GM18873 (cell line): Measurements from ENCODE around the gene PTPN4.

Experiments
- ATAC-seq: cut with Tn5 transposase; IDR thresholded peaks from one replicate; pipeline ENCODE4 v1.9.1; 2021; ENCODE audit warnings: mild to moderate bottlenecking, moderate library complexity, moderate number of reproducible peaks; ENCODE audit not compliant: unreplicated experiment, low FRiP score

Gene PTPN4

DNA sequence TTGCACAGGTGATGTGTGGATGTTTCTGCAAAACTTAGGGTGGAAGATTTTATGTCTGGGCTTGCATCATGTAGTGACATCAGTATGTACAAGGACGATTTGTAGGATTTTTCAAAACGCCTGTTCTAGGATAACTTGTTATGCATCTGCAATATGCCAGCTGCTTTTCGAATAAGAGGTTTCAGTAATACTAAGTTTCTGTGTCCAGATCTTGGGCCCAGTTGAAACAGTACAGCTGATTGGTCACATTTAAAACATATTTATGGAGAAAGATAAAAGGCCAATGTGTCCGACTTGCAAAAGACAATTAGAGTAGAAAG is 1.2 kb downstream of the PTPN4 start:
- no peak for ATAC-seq

DNA sequence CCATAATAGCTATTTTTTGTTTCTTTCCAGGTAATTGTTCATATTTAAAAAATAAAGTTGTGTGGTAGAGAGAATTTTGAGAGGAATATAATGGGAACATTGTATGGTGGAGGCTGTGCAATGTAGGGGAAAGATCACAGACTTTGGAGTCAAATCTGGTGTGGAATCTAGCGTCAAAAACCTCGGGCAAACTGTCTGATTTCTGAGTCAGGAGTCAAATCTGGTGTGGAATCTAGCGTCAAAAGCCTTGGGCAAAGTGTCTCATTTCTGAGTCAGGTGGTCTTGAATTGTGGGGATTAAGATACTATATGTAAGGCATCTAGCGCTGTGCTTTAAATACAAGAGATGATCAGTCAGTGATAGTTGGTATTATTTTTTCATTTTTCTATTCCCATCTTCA is 5.1 kb downstream of the PTPN4 start:
- ATAC-seq, result no peak

DNA sequence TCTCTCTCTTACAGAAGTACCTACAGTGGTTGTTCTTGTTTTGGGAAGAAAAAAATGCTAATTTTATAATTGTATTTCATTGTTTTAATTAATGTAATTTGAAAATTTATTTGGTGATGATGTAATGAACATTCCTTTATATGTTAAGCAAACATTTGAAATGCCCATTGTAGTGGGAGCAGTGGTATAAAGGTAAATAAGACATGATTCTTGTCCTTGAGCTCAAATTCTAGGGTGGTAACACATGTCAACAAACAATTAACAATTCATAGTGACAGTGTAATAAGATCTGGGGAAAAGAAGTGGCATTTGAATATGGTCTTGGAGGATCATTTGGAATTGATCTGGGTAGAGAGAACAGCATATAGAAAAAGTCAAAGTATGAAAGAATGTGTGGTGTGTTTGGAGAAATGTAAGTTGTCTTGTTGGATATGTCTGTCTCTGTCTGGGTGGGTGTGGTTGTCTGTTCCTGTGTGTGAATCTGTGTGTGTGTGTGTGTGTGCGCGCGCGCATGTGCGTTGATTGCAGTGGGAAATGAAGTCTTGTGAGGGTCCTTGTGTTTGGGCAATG is 5.8 kb downstream of the PTPN4 start:
- ATAC-seq, result no peak

DNA sequence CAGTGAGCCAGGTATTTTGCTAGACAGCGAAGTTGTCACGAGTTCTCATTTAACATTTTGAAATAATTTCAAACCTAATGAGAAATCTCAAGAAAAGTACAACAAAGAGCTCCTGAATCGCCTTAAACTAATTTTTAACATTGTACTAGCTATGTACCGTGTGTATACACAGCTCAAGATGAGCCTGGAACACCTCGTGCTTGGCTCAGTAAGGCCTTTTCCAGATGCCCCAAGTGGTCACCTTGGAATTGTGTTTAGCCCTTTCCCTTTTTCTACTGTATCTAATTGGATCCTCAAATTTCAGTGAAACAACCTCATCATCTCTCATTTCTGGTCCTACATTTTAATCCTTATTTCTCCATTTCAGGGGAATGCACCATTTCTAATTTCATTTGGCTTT is 7.2 kb downstream of the PTPN4 start:
- ATAC-seq, result no peak

DNA sequence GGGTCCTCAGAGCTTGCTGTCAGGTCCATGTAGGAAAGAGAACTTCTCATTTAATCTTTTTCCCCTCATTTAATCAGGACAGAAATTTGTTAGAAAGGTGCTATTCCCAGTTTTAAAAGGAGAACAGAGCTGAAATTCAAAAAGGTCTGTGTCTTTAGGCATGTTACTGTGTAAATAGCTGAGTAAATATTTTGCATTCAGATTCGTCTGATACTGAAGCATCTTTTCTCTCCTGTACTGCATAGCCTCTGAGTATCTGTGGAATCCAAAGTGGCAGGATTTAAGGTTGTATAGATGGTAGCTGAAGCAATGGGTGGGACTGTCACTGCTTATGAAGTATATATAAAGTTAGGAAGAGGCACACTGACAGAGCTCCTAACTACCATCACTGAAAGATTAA is 9.0 kb downstream of the PTPN4 start:
- no peak for ATAC-seq

DNA sequence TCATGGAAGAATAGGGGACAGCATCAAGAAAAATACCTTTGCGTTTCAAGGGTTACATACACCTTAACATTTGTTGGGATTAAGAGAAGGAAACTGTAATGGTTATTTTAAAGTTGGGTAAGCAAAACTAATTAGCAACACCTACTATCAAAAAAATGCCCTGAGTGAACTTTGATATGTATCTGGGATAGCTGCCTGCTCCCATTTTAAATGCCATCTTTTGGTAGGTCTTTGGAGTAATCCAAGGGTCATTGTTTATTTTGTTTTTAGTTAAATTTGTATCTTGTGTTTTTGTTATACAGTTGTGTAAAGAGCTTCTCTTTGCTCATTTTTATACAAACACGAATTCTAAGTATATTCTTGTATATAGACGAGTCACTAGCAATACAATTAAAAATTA is 9.9 kb downstream of the PTPN4 start:
- no peak for ATAC-seq

DNA sequence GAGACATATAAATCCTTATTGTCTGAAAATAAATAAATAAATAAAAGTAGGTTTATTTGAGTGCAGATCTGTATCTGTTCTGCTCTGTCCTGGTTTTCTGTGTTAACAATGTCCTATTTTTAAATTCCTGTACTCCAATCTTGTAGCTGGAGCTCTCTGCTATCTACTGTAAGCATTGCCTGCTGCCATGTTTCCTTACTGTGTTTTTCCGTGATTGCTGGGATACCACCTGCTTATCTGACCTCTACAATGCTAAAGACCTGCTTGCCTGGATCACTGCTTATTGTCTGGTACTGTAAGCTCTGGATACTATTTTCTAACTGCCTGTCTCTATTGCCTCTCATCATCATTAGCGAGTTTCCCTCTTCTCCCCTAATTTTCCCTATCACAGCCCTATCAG is 11.6 kb downstream of the PTPN4 start:
- ATAC-seq, result no peak

DNA sequence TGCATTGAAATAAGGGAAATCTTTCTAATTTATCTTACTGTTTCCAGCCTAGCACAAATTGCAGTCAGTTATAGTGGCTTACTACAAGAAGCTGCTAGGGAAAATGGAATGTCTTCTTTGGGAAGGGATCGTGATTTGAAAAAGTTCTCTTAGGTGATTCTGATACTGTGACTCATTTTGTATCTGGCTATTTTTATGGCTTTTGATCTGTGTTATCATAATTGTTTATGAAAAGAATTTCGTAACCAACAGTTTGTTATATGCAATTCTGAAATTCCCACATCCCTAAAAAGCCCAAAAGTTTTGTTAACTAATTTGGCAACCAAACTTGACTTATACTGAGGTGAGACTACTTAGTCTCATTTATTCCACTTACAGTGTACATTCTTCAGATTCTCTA is 12.4 kb downstream of the PTPN4 start:
- ATAC-seq, result no peak

DNA sequence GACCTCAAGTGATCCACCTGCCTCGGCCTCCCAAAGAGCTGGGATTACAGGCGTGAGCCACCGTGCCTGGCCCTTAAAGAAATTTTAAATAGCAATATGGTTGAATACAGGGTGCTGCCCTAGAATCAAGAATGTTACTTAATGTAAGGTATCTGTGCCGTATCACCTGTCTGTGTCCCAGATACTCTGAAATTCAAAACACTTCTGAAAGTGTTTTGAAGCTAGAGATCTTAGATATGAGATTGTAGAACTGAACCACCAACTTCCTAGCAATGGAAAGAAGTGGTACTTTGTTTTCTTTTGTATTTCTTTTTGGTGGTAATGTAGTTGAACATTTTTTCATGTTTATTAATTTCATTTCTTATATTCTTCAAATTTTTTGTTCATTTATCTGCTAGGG is 13.0 kb downstream of the PTPN4 start:
- no peak for ATAC-seq

DNA sequence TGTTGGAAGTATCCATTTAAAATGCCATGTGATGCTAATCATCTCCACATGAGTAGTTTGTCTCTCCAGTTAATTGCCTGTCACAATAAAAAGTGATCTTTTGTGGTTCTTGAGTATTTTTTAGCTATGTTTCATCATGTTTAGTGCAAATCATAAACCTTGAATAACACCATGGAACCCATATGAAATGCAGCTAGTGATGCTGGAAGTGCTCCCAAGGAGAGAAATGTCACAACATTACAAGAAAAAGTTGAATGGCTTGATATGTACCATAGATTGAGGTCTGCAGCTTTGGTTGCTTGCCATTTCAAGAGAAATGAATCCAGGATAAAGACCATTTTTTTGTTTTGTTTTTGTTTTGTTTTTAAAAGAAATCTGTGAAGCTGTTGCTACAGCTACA is 14.3 kb downstream of the PTPN4 start:
- no peak for ATAC-seq

DNA sequence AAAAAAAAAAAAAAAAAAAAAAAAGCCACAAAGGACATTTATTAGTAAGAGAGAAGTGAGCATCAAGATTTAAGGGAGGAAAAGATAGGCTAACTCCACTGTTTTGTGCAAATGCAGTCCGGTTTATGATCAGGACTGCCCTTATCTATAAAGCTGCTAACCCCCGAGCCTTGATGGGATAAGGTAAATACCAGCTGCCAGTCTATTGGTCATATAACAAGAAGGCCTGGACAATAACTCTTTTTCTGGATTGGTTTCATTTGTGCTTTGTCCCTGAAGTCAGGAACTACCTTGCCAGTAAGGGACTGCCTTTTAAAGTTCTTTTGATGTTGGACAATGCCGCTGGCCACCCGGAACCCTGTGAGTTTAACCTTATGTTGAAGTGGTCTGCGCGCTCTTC is 15.4 kb downstream of the PTPN4 start:
- no peak for ATAC-seq

DNA sequence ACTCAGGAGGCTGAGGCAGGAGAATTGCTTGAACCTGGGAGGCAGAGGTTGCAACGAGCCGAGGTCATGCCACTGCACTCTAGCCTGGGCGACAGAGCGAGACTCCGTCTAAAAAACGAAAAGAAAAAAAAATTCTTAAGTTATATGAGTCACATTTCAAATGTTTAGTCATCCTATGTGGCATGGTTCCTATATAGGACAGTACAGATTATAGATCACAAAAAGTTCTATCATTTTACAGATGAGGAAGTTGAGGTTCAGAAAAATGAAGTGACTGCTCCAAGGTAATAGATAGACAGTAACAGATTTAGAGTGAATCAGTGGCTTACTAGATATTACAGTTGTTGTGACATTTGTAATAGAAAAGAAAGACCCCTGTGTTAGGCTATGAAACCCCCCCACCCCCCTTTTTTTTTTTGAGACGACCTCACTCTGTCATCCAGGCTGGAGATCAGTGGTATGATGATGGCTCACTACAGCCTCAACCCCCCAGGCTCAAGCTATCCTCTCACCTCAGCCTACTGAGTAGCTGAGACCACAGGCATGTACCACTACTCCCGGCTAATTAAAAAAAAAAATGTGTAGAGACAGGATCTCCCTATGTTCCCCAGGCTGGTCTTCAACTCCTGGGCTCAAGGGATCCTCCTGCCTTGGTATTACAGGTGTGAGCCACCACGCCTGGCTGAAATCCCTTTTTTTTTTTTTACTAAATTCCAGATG is 22.7 kb downstream of the PTPN4 start:
- ATAC-seq, result no peak

DNA sequence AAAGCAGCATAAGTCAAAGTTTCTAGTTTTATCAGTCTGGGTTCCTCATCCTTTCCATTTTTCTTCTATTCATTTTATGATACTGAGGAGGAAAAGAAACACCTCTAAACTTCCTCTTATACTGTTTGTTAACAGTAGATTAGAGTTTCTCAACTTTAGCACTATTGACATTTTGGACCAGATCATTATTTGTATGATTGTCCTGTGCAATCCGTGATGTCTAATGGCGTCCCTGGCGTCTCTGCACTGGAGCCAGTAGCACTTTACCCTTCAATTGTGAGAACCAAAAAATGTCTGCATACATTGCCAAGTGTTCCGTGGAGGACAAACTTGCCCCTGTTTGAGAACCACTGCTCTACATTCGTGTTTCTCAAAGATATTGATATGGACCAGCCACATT is 25.2 kb downstream of the PTPN4 start:
- no peak for ATAC-seq

DNA sequence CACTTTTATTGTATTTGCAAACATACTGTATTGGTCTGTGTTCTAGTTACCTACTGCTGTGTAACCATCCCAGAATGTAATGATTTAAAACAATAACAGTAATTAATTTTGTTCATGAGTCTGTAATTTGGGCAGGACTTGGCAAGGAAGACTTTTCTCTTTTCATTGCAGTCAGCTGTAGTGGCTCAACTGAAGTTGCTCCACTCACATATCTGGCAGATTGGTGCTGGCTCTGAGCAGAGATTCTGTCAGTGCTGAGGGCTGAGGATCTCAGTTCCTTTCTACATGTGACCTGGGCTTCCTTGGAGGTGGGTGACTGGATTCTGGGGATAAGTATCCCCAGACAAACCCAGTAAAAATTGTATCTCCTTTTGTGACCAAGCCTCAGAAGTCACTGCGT is 26.6 kb downstream of the PTPN4 start:
- no peak for ATAC-seq

DNA sequence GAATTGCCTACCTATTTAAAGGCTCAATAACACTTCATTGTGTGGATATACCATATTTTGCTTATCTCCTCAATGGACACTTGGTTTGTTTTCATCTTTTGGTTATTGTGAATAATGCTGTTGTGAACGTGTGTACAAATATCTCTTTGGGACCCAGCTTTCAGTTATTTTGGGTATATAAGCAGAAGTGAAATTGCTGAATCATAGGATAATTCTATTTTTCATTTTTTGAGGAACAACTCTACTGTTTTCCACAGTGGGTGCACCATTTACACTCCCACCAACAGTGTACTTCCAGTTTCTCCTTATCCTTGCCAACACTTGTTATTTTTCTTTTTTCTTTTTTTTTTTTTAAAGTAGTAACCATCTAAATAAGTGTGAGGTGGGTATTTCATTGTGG is 29.0 kb downstream of the PTPN4 start:
- ATAC-seq, result no peak

DNA sequence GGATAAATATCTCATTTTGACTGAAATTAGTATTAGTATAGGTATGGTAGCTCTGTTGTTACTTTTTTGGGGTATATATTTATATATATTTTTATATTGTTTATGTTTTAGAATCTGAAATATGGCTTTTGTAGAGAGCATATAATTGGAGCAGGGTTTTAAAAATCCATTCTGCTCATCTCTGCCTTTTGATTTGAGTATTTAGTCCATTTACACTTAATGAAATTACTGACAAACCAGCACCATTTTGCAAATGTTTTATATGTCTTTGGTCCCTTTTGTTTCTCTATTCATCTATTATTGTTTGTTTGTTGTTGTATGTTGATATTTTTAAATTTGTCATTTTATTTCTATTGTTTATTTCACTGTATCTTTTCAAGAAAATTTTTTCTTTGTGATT is 30.7 kb downstream of the PTPN4 start:
- no peak for ATAC-seq

DNA sequence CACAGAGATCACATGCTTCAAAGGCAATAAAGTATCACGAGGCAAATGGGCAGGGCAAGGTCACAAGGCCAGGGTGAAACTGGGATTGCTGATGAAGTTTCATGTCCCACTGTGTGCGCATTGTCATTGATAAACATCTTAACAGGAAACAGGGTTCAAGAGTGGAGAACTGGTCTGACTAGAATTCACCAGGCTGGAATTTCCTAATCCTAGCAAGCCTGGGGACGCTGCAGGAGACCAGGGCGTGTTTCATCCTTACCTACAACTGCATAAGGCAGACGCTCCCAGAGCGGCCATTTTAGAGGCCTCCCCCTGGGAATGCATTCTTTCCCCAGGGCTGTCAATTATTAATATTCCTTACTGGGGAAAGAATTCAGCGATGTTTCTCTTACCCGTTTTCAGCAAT is 33.2 kb downstream of the PTPN4 start:
- no peak for ATAC-seq

DNA sequence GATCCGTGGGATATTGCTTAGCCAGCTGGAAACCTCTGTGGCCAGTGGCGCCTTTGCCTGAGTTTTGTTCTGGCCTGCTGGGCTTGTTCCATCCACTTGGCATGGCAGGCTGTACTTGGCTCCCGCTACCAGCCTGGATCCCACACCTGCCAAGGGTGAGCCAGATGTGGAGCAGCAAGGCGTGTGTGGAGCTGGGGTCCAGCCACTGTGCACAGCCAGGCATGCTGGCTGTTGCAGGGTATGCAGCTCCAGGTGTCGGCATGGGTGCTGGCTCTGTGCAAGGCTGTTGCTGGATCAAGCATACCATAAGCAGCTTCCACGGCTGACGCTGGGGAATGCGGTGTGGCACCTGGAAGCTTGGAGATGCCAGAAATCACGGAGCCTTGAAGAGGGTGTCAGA is 34.5 kb downstream of the PTPN4 start:
- no peak for ATAC-seq

DNA sequence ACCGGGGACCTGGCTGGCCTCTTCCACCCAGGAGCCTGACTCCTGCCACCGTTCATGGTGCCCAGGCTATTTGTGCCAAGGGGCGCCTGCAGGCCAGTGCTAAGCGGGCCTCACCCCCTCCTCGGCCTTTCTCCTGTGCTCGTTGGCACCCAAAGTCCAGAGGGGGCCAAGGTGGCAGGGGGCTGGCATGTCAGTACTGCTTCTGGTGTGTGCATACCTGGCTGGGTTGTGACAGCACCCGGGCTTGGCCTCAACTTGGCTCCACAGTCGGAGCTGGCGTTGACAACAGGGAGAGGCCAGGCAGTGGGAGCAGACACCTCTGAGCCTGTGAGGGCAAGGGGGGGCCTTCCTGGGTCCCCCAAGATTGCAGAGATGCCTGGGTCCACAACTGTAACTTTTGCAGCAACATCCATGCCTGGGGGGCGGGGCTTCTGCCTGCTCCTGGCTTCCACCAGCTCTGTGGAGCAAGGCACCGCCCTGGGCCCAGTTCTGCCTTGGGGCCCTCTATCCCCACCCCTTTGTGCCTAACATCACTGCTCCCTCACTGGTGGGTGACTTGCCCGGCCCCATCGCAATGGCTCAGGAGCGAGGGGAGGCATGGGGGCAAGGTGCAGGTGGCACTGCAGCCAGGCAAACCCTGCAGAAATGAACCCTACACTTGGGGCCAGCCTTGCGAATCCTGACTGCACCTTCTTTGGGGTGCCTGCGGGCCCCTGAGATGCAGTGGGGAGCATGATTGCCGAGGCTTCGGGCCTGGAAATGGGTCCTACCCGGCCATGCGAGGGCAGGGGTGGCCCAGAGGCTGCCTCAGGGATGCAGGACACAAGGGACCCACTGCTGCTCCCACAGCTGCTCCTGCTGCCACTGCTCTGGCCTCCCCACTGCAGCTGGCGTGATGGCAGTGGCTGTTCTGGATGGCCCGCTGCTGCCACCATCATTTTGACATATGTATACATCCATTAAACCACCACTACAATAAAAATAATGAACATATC is 35.9 kb downstream of the PTPN4 start:
- ATAC-seq, result no peak

DNA sequence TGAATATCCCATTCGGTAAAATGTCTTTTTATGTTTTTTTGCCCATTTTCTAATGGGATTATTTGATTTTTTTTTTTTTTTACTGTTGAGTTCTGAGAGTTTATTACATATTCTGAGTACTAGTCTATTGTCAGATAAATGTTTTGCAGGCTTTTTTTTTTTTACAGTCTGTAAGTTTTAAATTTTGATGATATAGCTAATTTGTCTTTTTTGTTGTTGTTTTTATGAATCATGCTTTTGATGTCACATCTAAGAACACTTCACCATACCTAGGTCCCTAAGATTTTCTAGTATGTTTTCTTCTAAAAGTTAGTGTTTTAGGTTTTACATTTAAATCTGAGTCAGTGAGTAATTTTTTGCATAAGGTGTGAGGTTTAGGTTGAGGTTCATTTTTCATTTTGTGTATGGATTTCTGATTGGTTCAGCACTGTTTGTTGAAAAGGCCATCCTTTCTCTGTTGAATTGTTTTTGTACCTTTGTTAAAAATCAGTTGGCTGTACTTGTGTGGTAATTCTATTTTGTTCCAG is 40.7 kb downstream of the PTPN4 start:
- no peak for ATAC-seq

DNA sequence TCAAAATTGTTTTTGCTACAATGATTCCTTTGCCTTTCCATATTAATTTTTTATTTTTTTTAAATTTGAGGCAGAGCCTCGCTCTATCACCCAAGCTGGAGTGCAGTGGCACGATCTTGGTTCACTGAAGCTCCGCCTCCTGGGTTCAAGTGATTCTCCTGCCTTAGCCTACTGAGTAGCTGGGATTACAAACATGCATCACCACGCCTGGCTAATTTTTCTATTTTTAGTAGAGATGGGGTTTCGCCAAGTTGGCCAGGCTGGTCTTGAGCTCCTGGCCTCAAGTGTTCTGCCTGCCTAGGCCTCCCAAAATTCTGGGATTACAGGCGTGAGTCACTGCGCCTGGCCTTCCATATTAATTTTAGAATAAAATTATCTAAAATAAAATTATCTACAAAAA is 41.3 kb downstream of the PTPN4 start:
- no peak for ATAC-seq
